Mammary epithelial cell (primary cell): ENCODE measurements around the gene DCAF11.

Experiments
- EZH2 ChIP-seq: IDR thresholded peaks from 2 replicates; pipeline ENCODE4 v1.6.1; 2012; ENCODE audit warnings: low read length, inconsistent platforms, borderline replicate concordance
- TF ChIP-seq, protein P1 (sequence below), 2 donors: IDR thresholded peaks in 1 of 2; conservative IDR thresholded peaks in 1 of 2; 2 replicates each; pipeline ENCODE4 v1.5.1; 2011 to 2012; ENCODE audit warnings: inconsistent platforms in 2 of 2, low read length in 2 of 2, mild to moderate bottlenecking in 2 of 2, control low read depth in 1 of 2, low read depth in 1 of 2; ENCODE audit not compliant: insufficient read depth in 1 of 2; ENCODE audit errors: extremely low read depth in 1 of 2

GRCh38 chr14:24167469-24168114 is 53.0 kb downstream of the DCAF11 start:
- TF ChIP-seq, protein P1, sequence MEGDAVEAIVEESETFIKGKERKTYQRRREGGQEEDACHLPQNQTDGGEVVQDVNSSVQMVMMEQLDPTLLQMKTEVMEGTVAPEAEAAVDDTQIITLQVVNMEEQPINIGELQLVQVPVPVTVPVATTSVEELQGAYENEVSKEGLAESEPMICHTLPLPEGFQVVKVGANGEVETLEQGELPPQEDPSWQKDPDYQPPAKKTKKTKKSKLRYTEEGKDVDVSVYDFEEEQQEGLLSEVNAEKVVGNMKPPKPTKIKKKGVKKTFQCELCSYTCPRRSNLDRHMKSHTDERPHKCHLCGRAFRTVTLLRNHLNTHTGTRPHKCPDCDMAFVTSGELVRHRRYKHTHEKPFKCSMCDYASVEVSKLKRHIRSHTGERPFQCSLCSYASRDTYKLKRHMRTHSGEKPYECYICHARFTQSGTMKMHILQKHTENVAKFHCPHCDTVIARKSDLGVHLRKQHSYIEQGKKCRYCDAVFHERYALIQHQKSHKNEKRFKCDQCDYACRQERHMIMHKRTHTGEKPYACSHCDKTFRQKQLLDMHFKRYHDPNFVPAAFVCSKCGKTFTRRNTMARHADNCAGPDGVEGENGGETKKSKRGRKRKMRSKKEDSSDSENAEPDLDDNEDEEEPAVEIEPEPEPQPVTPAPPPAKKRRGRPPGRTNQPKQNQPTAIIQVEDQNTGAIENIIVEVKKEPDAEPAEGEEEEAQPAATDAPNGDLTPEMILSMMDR (conservative IDR thresholded peaks at IDR 0.05 in 1 of 2, IDR thresholded peaks at IDR 0.05 in 1 of 2; ENCODE audit: extremely low read depth in 1 of 2, insufficient read depth in 1 of 2, low read depth in 1 of 2, low read length in 2 of 2): no peak
- TF ChIP-seq EZH2: no peak
